K562 (cell line): ENCODE measurements around the gene C22orf39. TPM values are rescaled to one million over a fixed set of nuclear protein-coding genes. Genes with fewer than 3 reads are reported as not detected.

ENCODE experiments used
- BACH1 ChIP-seq: fragments of 200-800 bp; sonication (Bioruptor generic); IDR thresholded peaks from 2 replicates; pipeline ENCODE4 v1.6.1; 2016; ENCODE audit warnings: missing genetic modification characterization, missing compliant biosample characterization
- CBX5 ChIP-seq: IDR thresholded peaks from 2 replicates; pipeline ENCODE4 v1.6.1; 2014; ENCODE audit warnings: low read depth, borderline replicate concordance
- FOXJ2 ChIP-seq: fragments of 200-800 bp; sonication (Bioruptor generic); IDR thresholded peaks from 2 replicates; pipeline ENCODE4 v1.6.1; 2016; ENCODE audit warnings: missing genetic modification characterization, missing compliant biosample characterization
- KDM2B ChIP-seq: fragments of 250-450 bp; sonication (Bioruptor Pico); IDR thresholded peaks from 2 replicates; pipeline ENCODE4 v1.8.0; 2021; ENCODE audit warnings: mild to moderate bottlenecking, moderate library complexity
- MYC ChIP-seq, 2 experiments: fragments of 250-450 bp in 1 of 2; sonication (Bioruptor Pico) in 1 of 2; IDR thresholded peaks; 2 replicates each; pipeline versions ENCODE4 v1.5.1 to v1.6.1; 2012 to 2021; ENCODE audit warnings: low read depth in 2 of 2, borderline replicate concordance in 1 of 2, improper control_type of control experiment in 1 of 2, low read length in 1 of 2, mild to moderate bottlenecking in 1 of 2, moderate library complexity in 1 of 2
- NFIC ChIP-seq: fragments of 450-650 bp; IDR thresholded peaks from 2 replicates; pipeline ENCODE4 v1.6.1; 2017; ENCODE audit warnings: mild to moderate bottlenecking, inconsistent platforms
- RHOXF2B ChIP-seq: fragments of 250-450 bp; sonication (Bioruptor Pico); conservative IDR thresholded peaks from 2 replicates; pipeline ENCODE4 v1.5.1; 2021
- SAFB ChIP-seq: fragments of 200-400 bp; formaldehyde crosslinking; IDR thresholded peaks from 2 replicates; pipeline ENCODE4 v1.6.1; 2017; ENCODE audit warnings: low read depth, low read length, borderline replicate concordance
- SP2 ChIP-seq: IDR thresholded peaks from 2 replicates; pipeline ENCODE4 v1.6.1; 2011; ENCODE audit warnings: mild to moderate bottlenecking, low read depth, low read length, moderate library complexity; ENCODE audit not compliant: poor library complexity, severe bottlenecking; ENCODE audit errors: extremely low read depth
- SRSF7 ChIP-seq: fragments of 200-400 bp; formaldehyde crosslinking; optimal IDR thresholded peaks from 2 replicates; pipeline ENCODE3; 2017; ENCODE audit warnings: mild to moderate bottlenecking, low read depth, low read length
- ZBTB17 ChIP-seq: fragments of 450-650 bp; formaldehyde crosslinking; IDR thresholded peaks from 2 replicates; pipeline ENCODE4 v1.4.0; 2020; ENCODE audit warnings: mild to moderate bottlenecking
- ZEB2 ChIP-seq: fragments of 450-650 bp; IDR thresholded peaks from 2 replicates; pipeline ENCODE4 v1.6.1; 2016
- ZFX ChIP-seq: sonication (generic); formaldehyde crosslinking; IDR thresholded peaks from 2 replicates; pipeline ENCODE4 v1.8.0; 2022; ENCODE audit warnings: mild to moderate bottlenecking, missing genetic modification reagents, moderate library complexity
- ZNF780A ChIP-seq: fragments of 250-450 bp; sonication (Bioruptor Pico); IDR thresholded peaks from 2 replicates; pipeline ENCODE4 v1.5.0; 2021; ENCODE audit warnings: mild to moderate bottlenecking
- ZNF79 ChIP-seq: fragments of 250-450 bp; sonication (Bioruptor Pico); IDR thresholded peaks from 2 replicates; pipeline ENCODE4 v1.4.0; 2020; ENCODE audit warnings: low read depth, mild to moderate bottlenecking, moderate library complexity
- polyA plus RNA-seq, 8 experiments: library from polyadenylated mRNA; depleted of rRNA in 4 of 8; stranded (reverse) in 5 of 8; unstranded in 3 of 8; fragments of >200 nt; fragmentation: Nextera tagmentation in 2 of 8; fragmentation: Illumina TruSeq in 1 of 8; extraction: Ambion mirVana in 2 of 8; extraction: Trizol in 1 of 8; gene quantifications; 2 replicates each; pipeline versions ENCODE4 v1.2.1 to v1.2.3, GENCODE V29; 2011 to 2014; ENCODE audit warnings: inconsistent platforms in 1 of 8, missing spikeins in 1 of 8
- total RNA-seq, 7 experiments: library from RNA; depleted of rRNA in 6 of 7; stranded (reverse); fragments of >200 nt in 6 of 7; fragmentation: Illumina TruSeq in 2 of 7; extraction: Trizol in 2 of 7; gene quantifications; 2 replicates each; pipeline versions ENCODE4 v1.2.1 to v1.2.3, GENCODE V29; 2011 to 2021; ENCODE audit warnings: low replicate concordance in 1 of 7
- TF ChIP-seq, protein P1 (sequence below): sonication (generic); formaldehyde crosslinking; IDR thresholded peaks from 2 replicates; pipeline ENCODE4 v1.8.0; 2023; ENCODE audit warnings: missing genetic modification reagents, mild to moderate bottlenecking, borderline replicate concordance
- TF ChIP-seq, protein P2 (sequence below): fragments of 450-650 bp; IDR thresholded peaks from 2 replicates; pipeline ENCODE4 v1.6.1; 2016; ENCODE audit warnings: mild to moderate bottlenecking
- TF ChIP-seq, protein P3 (sequence below): sonication (generic); formaldehyde crosslinking; IDR thresholded peaks from 2 replicates; pipeline ENCODE4 v1.8.1; 2023; ENCODE audit warnings: mild to moderate bottlenecking, missing genetic modification reagents, moderate library complexity

The C22orf39 gene
- total and polyA plus RNA-seq, 9 of the 15 experiments (the other 6 are each of a cell fraction or from before 2014, with no cell fraction given) = 20.4 to 139 (median 66.8) TPM

DNA sequence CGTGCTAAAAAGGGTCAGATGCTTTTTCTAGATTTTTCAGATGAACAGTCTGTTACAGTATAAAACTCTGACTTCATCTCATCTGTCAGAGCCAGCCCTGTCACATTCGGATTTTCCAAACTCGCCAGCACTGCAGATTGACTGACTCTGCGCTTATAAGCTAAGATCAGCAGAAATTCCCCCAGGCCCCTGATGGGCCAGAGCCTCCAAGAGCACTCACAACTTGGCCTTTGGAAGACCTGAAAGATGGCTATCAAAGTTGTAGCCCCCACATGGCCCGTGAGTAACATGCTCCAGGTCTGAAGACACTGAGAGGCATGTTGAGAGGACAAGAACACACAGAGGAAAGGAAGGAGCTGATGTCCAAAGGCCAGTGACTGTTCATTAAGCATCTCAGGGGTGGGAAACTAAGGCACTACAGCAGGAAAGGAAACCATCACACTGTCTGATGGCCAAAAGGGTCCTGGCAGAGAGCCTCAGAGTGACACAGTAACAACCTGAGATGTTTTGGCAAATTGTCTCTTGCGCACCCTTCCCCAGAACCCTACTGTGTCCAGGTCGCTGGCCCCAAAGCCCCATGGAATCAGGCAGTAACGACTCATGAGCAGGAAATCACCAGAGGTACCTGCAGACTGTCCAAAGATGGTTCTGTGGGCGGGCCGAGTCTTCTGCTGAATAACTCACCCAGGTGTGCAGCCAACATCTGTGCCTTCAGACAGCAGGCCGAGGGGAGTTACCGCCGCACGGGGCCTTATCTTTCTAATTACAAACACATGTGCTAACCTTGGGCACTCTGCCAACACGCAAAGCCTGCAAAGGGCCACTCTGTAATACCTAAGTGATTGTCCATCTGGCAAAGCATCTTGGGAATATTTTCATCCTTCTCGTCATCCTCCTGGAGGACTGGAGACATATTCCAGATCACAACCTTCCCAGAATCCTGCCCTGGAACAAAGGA lies 39.6 kb downstream of the C22orf39 start (continued):
- TF ChIP-seq, protein P1, sequence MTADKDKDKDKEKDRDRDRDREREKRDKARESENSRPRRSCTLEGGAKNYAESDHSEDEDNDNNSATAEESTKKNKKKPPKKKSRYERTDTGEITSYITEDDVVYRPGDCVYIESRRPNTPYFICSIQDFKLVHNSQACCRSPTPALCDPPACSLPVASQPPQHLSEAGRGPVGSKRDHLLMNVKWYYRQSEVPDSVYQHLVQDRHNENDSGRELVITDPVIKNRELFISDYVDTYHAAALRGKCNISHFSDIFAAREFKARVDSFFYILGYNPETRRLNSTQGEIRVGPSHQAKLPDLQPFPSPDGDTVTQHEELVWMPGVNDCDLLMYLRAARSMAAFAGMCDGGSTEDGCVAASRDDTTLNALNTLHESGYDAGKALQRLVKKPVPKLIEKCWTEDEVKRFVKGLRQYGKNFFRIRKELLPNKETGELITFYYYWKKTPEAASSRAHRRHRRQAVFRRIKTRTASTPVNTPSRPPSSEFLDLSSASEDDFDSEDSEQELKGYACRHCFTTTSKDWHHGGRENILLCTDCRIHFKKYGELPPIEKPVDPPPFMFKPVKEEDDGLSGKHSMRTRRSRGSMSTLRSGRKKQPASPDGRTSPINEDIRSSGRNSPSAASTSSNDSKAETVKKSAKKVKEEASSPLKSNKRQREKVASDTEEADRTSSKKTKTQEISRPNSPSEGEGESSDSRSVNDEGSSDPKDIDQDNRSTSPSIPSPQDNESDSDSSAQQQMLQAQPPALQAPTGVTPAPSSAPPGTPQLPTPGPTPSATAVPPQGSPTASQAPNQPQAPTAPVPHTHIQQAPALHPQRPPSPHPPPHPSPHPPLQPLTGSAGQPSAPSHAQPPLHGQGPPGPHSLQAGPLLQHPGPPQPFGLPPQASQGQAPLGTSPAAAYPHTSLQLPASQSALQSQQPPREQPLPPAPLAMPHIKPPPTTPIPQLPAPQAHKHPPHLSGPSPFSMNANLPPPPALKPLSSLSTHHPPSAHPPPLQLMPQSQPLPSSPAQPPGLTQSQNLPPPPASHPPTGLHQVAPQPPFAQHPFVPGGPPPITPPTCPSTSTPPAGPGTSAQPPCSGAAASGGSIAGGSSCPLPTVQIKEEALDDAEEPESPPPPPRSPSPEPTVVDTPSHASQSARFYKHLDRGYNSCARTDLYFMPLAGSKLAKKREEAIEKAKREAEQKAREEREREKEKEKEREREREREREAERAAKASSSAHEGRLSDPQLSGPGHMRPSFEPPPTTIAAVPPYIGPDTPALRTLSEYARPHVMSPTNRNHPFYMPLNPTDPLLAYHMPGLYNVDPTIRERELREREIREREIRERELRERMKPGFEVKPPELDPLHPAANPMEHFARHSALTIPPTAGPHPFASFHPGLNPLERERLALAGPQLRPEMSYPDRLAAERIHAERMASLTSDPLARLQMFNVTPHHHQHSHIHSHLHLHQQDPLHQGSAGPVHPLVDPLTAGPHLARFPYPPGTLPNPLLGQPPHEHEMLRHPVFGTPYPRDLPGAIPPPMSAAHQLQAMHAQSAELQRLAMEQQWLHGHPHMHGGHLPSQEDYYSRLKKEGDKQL (CRISPR knock-in tag) = no peak
- TF ChIP-seq KDM2B (CRISPR knock-in tag) (0 out of 2 replicates have a peak, but pooled peaks have one; percentile 34), ZFX (CRISPR knock-in tag) (no peak), SRSF7 (no peak), ZNF79 (CRISPR knock-in tag) (no peak), CBX5 (no peak), BACH1 (tag) (peak; percentile 74; the same call in 1 of the 2 replicates), ZBTB17 (CRISPR knock-in tag) (no peak), MYC (IDR thresholded peaks at IDR 0.05; ENCODE audit: low read depth, low read length) (peak; percentile 88), MYC (CRISPR knock-in tag; IDR thresholded peaks at IDR 0.05; ENCODE audit: borderline replicate concordance, low read depth) (peak; percentile 61; the same call in 1 of the 2 replicates), FOXJ2 (tag) (0 out of 2 replicates have a peak, but pooled peaks have one; percentile 52), RHOXF2B (no peak), ZNF780A (no peak), NFIC (peak; percentile 100), ZEB2 (peak; percentile 98), SP2 (peak; percentile 16), SAFB (no peak)
- TF ChIP-seq, protein P2, sequence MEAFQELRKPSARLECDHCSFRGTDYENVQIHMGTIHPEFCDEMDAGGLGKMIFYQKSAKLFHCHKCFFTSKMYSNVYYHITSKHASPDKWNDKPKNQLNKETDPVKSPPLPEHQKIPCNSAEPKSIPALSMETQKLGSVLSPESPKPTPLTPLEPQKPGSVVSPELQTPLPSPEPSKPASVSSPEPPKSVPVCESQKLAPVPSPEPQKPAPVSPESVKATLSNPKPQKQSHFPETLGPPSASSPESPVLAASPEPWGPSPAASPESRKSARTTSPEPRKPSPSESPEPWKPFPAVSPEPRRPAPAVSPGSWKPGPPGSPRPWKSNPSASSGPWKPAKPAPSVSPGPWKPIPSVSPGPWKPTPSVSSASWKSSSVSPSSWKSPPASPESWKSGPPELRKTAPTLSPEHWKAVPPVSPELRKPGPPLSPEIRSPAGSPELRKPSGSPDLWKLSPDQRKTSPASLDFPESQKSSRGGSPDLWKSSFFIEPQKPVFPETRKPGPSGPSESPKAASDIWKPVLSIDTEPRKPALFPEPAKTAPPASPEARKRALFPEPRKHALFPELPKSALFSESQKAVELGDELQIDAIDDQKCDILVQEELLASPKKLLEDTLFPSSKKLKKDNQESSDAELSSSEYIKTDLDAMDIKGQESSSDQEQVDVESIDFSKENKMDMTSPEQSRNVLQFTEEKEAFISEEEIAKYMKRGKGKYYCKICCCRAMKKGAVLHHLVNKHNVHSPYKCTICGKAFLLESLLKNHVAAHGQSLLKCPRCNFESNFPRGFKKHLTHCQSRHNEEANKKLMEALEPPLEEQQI = no peak
- TF ChIP-seq, protein P3, sequence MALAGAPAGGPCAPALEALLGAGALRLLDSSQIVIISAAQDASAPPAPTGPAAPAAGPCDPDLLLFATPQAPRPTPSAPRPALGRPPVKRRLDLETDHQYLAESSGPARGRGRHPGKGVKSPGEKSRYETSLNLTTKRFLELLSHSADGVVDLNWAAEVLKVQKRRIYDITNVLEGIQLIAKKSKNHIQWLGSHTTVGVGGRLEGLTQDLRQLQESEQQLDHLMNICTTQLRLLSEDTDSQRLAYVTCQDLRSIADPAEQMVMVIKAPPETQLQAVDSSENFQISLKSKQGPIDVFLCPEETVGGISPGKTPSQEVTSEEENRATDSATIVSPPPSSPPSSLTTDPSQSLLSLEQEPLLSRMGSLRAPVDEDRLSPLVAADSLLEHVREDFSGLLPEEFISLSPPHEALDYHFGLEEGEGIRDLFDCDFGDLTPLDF (CRISPR knock-in tag) = peak; percentile 84
